ENCODE results near the gene EBF3. TPM values are rescaled to one million over a fixed set of nuclear protein-coding genes. Genes with fewer than 3 reads are reported as not detected.
A peak's percentile ranks its signal among the peaks of the same experiment; 100 is the strongest.

Gene EBF3
- total RNA-seq, 2 donors from 2014 or later = 0.44 to 2.0 TPM

DNA sequence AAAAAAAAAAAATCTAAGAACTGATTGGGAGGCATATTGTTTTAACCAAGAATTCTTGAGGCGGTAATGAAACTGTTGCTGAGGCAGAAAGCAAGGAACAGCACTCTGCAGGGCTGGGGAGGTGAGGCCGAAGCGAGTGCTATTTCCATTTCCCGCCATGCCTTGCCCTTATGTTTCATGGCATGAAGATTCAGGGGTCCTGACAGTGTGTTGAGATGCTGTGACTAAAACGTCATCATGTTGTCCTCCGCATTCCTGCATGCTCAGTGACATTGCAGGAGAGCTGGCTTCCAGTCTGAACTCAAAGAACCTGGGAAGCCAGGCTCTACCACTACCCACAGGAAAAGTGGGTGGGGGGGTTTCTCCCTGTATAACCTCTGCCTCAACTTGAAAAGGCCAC lies 85.2 kb downstream of the EBF3 start:
- Mint-ChIP-seq H3K4me3 (no peak overlapping the region), H3K4me1 (peaks cover 14% of the 10 kb centered on the region), H3K27ac (no peak overlapping the region), H3K27me3 (ENCODE audit: insufficient read depth) (no peaks in the 10 kb centered on the region), H3K36me3 (ENCODE audit: low read depth) (no peaks in the 10 kb centered on the region), H3K9me3 (no peaks in the 10 kb centered on the region)
- no peaks in the 10 kb centered on the region for H3K36me3 ChIP-seq (ENCODE audit: control insufficient read depth, insufficient read depth, low read length)
- no peak overlapping the region for H3K27ac ChIP-seq (ENCODE audit: low read depth, low read length)
- DNase-seq = no peak
- no peaks in the 10 kb centered on the region for H3K4me1 ChIP-seq (ENCODE audit: control insufficient read depth, insufficient read depth, low read length)
- no peak overlapping the region for H3K4me3 ChIP-seq (ENCODE audit: low read length)
- no peak overlapping the region for H3K9ac ChIP-seq (ENCODE audit: extremely low read depth, low read length, poor library complexity, severe bottlenecking)
- no peaks in the 10 kb centered on the region for H3K9me3 ChIP-seq (ENCODE audit: control insufficient read depth, low read length)
- H3K27me3 ChIP-seq (ENCODE audit: control insufficient read depth, insufficient read depth, low read length, poor library complexity, severe bottlenecking) = no peaks in the 10 kb centered on the region
- TF ChIP-seq, protein P1, sequence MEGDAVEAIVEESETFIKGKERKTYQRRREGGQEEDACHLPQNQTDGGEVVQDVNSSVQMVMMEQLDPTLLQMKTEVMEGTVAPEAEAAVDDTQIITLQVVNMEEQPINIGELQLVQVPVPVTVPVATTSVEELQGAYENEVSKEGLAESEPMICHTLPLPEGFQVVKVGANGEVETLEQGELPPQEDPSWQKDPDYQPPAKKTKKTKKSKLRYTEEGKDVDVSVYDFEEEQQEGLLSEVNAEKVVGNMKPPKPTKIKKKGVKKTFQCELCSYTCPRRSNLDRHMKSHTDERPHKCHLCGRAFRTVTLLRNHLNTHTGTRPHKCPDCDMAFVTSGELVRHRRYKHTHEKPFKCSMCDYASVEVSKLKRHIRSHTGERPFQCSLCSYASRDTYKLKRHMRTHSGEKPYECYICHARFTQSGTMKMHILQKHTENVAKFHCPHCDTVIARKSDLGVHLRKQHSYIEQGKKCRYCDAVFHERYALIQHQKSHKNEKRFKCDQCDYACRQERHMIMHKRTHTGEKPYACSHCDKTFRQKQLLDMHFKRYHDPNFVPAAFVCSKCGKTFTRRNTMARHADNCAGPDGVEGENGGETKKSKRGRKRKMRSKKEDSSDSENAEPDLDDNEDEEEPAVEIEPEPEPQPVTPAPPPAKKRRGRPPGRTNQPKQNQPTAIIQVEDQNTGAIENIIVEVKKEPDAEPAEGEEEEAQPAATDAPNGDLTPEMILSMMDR (conservative IDR thresholded peaks at IDR 0.05) = no peak
- whole genome bisulfite sequencing, 2 experiments (ENCODE audit: insufficient coverage in 1 of 2, insufficient read length in 1 of 2) = 94 to 98% methylated on average over 6 of the region's 6 CpGs

DNA sequence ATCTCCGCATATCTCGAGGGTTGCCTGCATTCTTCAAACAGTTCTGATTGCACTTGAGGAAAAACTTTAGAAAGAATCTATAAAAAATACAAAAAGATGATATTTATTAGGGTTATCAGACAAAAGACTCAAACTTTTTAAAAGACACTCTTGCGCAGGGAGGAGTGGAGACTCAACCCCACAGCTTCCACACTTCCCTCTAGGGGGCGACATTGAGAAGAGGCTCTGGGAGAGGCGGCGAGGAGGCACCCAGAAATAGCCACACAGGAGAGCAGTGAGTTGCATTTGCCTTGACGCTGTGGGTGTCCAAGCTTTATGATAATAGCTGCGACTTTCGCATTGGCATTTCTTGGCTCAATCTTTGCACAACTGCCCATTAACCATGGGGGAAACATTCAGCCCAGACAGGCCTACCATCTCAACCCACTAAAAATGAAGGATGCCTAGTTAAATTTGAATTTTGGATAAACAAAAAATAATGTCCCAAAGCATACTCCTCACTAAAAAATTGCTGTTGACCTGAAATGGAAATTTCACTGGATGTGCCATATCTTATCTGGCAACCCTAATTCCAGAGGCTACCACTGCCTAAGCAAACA lies 86.2 kb downstream of the EBF3 start:
- Mint-ChIP-seq H3K9me3 (no peaks in the 10 kb centered on the region), H3K36me3 (ENCODE audit: low read depth) (no peaks in the 10 kb centered on the region), H3K27me3 (ENCODE audit: insufficient read depth) (no peaks in the 10 kb centered on the region), H3K4me3 (no peak overlapping the region), H3K4me1 (peaks cover 7% of the 10 kb centered on the region), H3K27ac (no peak overlapping the region)
- Histone ChIP-seq H3K9ac (ENCODE audit: extremely low read depth, low read length, poor library complexity, severe bottlenecking) (no peak overlapping the region), H3K27me3 (ENCODE audit: control insufficient read depth, insufficient read depth, low read length, poor library complexity, severe bottlenecking) (no peaks in the 10 kb centered on the region), H3K36me3 (ENCODE audit: control insufficient read depth, insufficient read depth, low read length) (no peaks in the 10 kb centered on the region), H3K4me3 (ENCODE audit: low read length) (no peak overlapping the region), H3K9me3 (ENCODE audit: control insufficient read depth, low read length) (no peaks in the 10 kb centered on the region), H3K4me1 (ENCODE audit: control insufficient read depth, insufficient read depth, low read length) (no peaks in the 10 kb centered on the region), H3K27ac (ENCODE audit: low read depth, low read length) (no peak overlapping the region)
- 74% methylated on average over 6 to 9 of the region's 9 CpGs for WGBS, 2 experiments (ENCODE audit: insufficient coverage in 1 of 2, insufficient read length in 1 of 2)
- TF ChIP-seq, protein P1 (conservative IDR thresholded peaks at IDR 0.05) = peak; percentile 86
- DNase-seq = peak; percentile 86

DNA sequence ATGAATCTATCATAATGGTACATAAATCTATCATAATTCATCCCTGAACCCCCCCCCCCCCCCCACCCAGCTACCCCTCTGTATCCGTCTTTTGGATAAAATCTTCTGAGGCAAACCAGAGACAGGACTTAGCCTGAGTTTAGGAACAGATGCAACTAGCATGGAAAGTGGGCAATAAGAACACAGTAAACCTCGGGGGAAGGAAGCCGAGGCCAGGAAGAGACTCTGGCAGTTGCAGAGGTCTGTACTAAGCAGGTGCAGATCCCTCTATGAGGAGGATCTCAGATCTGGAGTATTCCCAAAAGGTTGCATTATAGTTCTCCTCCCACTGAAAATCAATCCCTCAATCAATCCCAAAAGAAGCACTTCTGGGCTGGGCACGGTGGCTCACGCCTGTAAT lies 87.2 kb downstream of the EBF3 start:
- Mint-ChIP-seq H3K4me1 (peaks cover 8% of the 10 kb centered on the region), H3K27ac (no peak overlapping the region), H3K4me3 (no peak overlapping the region), H3K36me3 (ENCODE audit: low read depth) (no peaks in the 10 kb centered on the region), H3K27me3 (ENCODE audit: insufficient read depth) (no peaks in the 10 kb centered on the region), H3K9me3 (no peaks in the 10 kb centered on the region)
- Histone ChIP-seq H3K9ac (ENCODE audit: extremely low read depth, low read length, poor library complexity, severe bottlenecking) (no peak overlapping the region), H3K27me3 (ENCODE audit: control insufficient read depth, insufficient read depth, low read length, poor library complexity, severe bottlenecking) (no peaks in the 10 kb centered on the region), H3K9me3 (ENCODE audit: control insufficient read depth, low read length) (no peaks in the 10 kb centered on the region), H3K36me3 (ENCODE audit: control insufficient read depth, insufficient read depth, low read length) (no peaks in the 10 kb centered on the region), H3K4me3 (ENCODE audit: low read length) (no peak overlapping the region), H3K4me1 (ENCODE audit: control insufficient read depth, insufficient read depth, low read length) (peaks cover 1% of the 10 kb centered on the region), H3K27ac (ENCODE audit: low read depth, low read length) (no peak overlapping the region)
- TF ChIP-seq, protein P1 (conservative IDR thresholded peaks at IDR 0.05) = no peak
- WGBS, 2 experiments (ENCODE audit: insufficient coverage in 1 of 2, insufficient read length in 1 of 2) = 95 to 96% methylated on average over 4 to 5 of the region's 5 CpGs
- DNase-seq = no peak
